Neural cell (in vitro differentiated cells): ENCODE measurements around the gene LIF.

Source experiments
- CTCF ChIP-seq: fragments of 450-650 bp; IDR thresholded peaks from 2 replicates; pipeline ENCODE4 v1.5.1; 2014; ENCODE audit warnings: antibody characterized with exemption, mild to moderate bottlenecking, moderate library complexity; ENCODE audit not compliant: poor library complexity, severe bottlenecking
- EP300 ChIP-seq: fragments of 450-650 bp; conservative IDR thresholded peaks from 2 replicates; pipeline ENCODE4 v1.6.1; 2014; ENCODE audit warnings: antibody characterized with exemption, mild to moderate bottlenecking, moderate library complexity; ENCODE audit not compliant: poor library complexity, severe bottlenecking
- EZH2 ChIP-seq: fragments of 200-600, 300-800 bp; shearing (Covaris generic), sonication (generic); IDR thresholded peaks from 2 replicates; pipeline ENCODE4 v1.6.1; 2014; ENCODE audit warnings: antibody characterized with exemption, low read length, borderline replicate concordance, mild to moderate bottlenecking; ENCODE audit not compliant: insufficient read depth, poor library complexity, severe bottlenecking
- RAD21 ChIP-seq: fragments of 450-650 bp; conservative IDR thresholded peaks from 2 replicates; pipeline ENCODE4 v1.6.1; 2014; ENCODE audit warnings: antibody characterized with exemption, mild to moderate bottlenecking, moderate library complexity
- REST ChIP-seq: IDR thresholded peaks from 2 replicates; pipeline ENCODE4 v1.6.1; 2012; ENCODE audit warnings: borderline replicate concordance

DNA sequence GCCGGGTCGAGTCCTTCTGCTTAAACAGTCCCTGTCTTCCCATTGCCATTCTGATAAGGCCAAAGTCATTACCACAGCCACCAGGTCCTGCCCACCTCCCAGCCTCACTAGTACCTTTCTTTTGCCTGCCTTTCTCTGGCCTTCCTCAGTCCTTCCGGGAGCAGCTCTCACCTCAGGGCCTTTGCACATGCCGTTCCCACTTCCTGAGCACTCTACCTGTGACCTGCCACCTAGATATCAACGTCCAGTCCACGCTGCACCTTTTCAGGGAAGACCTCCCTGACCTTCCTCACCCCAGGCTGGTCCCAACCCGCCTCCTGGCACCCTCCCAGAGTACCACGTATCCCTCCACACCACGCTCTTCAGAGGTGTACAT, 27.9 kb upstream of the LIF start:
- TF ChIP-seq EP300 (no peak), CTCF (no peak), EZH2 (no peak), REST (no peak), RAD21 (no peak)
